ENCODE results near the gene HRAS.
"Not testable (repeated sequence)": the region's sequence is repeated elsewhere in the genome, so short reads cannot be mapped to it uniquely, and the experiment has no call there.

HRAS gene

DNA sequence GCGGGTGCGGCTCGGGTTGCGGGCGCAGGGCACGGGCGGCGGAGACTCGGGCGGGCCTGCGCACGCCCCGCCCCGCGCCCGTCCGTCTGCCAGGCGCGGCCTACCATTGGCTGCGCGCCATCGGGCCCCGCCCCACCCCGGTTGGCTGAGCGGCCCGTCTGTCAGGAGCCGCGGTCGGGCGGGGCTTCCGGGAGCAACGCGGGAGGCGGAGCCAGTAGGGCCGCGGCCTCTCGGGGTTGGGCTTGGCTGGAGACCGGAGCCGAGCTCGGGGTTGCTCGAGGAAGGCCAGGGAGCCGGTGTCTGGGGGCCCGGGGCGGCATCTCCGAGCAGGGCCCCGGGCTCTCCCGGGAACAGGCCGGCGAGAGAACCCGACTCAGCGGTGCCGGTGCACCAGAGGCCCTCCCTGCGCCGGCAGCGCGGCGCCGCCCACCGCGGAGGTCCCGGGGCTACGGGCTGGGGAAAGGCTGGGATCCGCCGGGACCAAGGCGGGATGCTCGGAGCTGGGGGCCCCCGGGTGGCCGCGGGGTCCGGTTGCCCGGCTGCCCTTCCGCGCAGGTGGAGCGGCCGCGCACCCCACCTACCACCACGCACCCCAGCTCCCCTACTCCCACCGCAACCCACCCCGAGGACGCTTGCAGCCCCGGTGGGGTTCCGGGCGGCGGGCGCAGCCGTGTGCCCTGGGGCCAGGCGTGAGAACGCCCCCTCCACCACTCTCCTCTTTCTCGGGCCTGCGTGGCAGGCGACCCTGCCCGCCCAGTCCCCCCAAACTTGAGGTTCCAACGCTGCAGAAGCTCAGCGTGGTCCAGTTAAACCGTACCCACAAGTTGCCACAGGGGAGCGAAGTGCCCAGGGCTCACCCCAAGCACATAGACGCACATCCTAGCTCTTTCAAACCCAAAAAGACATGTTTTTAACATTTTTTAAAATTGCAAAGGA lies at the start of gene HRAS:
Gene HRAS, minus strand, starts transcription at position 58 of the 936 bp plus-strand sequence.
- no peak for FAIRE-seq
- peak; percentile 75 for TF ChIP-seq POLR2A (IDR thresholded peaks at IDR 0.05; ENCODE audit: low read depth, low read length)
- DNase-seq (ENCODE audit: insufficient read length, low spot score): peak; percentile 100

DNA sequence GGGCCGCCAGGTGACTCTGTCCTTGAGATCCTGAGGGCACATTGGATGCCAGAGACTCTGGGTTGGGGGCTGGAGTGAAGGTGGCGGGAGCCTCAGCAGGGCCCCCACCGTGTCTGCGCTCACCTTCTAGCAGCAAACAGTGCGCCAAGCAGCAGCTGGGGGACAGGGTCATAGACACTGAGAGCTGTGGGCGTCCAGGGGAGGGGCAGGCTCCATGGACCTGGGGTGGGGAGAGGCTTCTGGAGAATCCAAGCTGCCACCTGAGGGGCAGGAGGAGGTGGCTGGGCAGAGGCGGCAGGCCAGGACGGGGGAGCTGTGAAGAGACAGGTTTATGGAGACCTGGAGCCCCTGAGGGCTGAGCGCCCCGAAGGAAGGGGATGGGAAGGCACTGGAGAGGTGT lies 48.9 kb upstream of the HRAS start:
- no peak for FAIRE-seq
- no peak for DNase-seq (ENCODE audit: insufficient read length, low spot score)
- no peak for TF ChIP-seq POLR2A (IDR thresholded peaks at IDR 0.05; ENCODE audit: low read depth, low read length)

DNA sequence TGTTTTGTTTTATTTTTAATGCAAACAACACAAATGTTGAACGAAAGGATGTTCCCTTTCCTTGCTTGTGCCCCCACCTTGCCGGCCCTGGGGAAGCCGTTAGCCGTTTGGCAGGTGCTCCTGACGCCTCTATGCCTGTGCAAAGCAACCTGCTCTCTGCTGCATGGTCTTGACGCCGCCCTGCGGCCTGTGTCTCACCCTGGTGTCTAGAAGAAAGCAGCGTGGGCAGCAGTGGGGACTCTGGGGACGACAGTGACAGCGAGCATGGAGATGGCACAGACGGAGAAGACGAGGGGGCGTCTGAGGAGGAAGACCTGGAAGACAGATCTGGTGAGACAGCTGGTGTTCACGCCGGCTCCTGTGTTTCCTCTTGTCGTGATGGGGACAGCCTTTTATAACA lies 46.4 kb upstream of the HRAS start:
- no peak for TF ChIP-seq POLR2A (IDR thresholded peaks at IDR 0.05; ENCODE audit: low read depth, low read length)
- FAIRE-seq: no peak
- no peak for DNase-seq (ENCODE audit: insufficient read length, low spot score)

DNA sequence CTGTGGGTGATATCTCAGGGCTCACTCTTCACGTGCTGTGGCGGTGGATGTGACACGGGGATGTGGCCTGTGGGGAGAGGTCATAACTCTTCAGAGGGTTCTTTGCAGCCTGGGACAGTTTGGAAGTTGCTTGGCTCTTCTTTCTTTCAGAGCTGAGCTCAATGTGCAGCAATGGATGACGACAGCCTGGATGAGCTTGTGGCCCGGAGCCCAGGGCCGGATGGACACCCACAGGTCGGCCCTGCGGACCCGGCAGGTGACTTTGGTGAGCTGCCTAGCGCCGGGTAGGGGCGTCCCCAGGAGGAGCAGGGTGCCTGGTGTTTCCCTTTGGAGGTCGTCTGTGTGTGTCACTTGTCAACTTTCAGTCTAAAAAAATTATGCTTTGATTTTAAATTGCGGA lies 46.0 kb upstream of the HRAS start:
- no peak for FAIRE-seq
- TF ChIP-seq POLR2A (IDR thresholded peaks at IDR 0.05; ENCODE audit: low read depth, low read length): no peak
- no peak for DNase-seq (ENCODE audit: insufficient read length, low spot score)

DNA sequence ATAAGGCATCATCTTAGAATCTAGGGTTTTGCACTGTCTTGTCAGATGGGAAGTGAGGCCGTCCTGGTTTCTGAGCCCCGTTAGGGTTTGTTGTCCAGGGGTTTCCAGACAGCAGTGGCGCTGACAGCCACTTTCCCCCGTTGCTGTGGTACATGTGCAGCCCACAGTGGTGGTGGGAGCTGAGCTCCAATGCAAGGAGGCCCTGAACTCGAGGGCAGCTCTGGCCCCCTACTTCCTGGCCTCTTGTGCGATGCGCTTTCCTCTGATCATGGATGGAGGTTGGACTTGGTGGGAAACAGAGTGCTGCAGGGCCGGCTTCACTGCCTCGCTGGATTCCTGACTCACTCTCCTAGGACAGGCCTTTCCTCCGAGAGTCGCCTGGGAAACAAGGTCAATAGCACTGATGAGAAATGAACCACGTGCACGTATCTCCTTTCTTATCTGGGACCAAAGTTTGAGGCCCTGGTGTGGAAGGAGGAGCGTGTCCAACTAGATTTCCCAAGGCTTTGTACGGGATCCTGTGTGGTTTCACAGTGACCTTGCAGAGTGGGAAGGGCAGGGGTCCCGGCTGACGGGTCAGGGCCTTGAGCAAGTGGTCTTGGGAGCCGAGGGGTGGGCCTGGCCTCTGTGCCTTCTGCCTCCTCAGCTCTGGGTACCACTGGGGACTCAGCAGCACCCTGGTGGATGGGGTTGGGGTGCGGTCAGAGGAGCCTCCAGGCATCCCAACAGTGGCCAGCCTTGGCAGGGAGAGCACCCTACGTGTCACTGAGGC lies 44.6 kb upstream of the HRAS start:
- TF ChIP-seq POLR2A (IDR thresholded peaks at IDR 0.05; ENCODE audit: low read depth, low read length): no peak
- FAIRE-seq (no peak), DNase-seq (ENCODE audit: insufficient read length, low spot score) (no peak)

DNA sequence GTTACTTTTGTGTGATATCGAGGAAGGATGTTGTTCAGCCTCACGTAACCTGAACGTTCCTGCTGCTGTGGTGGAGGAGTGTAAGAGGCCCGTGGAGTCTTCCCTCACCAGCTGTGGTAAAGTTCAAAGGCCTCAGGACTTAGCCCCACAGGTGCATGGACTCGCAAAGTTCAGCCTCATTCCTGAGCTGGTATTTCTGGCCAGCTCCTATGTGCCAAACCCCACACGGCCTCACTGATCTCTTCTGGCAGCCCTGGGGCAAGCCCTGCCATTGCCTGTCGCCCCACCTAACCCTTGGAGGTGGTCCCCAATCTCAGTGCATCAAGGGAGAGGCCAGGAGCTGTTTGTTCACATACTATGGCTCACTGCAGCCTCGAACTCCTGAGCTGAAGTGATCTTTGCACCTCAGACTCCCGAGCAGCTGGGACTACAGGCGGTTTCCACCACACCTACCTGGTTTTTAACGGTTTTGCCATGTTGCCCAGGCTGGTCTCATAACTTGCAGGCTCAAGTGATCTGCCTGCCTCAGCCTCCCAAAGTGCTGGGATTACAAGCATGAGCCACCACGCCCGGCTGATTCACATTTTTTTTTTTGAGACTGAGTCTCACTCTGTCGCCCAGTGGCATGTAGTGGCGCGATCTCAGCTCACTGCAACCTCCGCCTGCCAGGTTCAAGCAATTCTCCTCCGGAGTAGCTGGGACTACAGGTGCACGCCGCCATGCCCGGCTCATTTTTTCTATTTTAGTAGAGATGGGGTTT lies 43.1 kb upstream of the HRAS start:
- DNase-seq (ENCODE audit: insufficient read length, low spot score) (no peak), FAIRE-seq (no peak)
- no peak for TF ChIP-seq POLR2A (IDR thresholded peaks at IDR 0.05; ENCODE audit: low read depth, low read length)

DNA sequence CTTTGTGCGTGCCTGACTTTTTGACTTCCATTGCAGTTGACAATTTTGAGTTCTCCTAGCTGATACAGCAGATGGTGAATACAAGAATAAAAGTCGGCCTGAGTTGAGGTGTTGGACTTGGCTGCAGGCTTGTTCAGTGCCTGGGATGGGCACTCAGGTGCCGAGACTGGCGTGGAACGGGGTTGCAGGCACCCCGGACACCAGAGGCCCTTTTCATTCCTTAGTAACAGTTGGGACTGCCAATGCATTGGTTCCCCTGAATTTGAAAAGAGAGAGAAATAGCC lies 42.2 kb upstream of the HRAS start:
- no peak for FAIRE-seq
- no peak for DNase-seq (ENCODE audit: insufficient read length, low spot score)
- TF ChIP-seq POLR2A (IDR thresholded peaks at IDR 0.05; ENCODE audit: low read depth, low read length): no peak

DNA sequence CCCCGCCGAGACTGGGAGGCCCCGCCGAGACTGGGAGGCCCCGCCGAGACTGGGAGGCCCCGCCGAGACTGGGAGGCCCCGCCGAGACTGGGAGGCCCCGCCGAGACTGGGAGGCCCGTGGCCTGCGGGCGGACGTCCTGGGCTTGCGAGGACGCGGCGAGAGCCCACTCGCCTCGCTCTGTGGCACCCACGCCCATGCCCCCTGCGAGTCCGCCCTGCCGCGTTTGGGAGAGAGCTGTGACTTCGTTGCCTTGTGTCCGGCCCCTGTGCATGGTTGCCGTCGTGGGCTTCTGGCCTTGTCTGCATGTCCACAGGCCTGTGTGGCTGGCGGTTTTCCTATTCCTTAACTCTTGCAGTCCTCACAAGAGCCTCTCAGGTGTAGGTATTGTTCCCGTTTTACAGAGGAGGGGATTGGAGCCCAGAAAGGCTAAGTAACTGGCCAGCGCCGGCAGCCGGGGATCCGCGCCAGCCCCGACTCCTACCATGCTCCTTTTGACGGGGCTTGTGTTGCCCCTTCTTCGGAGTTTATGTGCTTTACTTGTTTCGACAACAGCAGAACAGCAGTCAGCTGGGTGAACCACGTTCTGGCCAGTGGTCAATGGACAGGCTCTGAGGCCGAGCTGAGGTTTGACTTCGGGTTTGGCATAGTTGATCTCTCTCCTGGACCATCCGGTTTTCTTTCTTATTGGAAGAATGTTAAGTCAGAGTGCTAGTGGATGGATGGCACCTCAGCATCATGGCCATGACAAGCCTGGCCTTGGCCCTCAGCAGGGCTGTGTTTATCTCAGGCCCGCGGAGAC lies 41.6 kb upstream of the HRAS start:
- TF ChIP-seq POLR2A (IDR thresholded peaks at IDR 0.05; ENCODE audit: low read depth, low read length): no peak
- DNase-seq (ENCODE audit: insufficient read length, low spot score) (no peak), FAIRE-seq (no peak)

DNA sequence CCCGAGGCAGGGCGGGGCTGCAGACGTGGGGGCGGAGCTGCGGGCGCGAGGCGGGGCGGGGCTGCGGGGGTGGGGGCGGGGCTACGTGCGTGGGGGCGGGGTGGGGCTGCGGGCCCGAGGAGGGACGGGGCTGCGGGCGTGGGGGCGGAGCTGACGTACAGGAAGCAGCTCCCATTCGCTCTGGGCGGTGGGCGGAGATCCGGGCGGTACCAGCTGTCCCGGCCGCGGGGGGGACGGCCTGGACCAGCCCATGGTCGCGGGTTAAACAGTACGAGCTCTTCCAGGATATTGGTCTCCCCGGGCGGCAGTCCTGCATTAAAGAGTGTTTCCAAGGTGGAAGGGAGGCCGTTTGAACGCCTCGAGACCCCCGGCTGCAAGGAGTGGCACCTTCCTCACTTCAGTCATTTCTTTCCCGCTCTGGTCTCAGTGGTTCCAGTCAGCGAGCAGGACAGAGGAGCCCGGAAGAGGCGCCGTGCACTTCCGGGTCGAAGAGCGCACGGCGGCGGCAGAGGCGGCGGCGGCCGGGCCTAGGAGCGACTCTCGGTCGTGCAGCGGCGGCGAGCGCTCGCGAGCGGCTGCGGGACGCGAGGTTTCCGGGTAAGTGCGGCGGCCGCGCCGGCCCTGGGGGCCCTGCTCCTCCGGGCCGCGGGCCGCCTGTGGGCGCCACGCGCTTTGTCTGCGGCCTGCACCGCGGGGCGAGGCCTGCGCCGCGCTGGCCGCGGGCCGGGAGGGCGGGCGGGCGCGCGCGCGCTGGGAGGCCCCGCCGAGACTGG lies 40.8 kb upstream of the HRAS start, which contains the start of gene PHRF1:
Gene PHRF1, plus strand, starts transcription at position 475 of the 773 bp plus-strand sequence. CDS start 5,043 bp downstream, outside the sequence.
- DNase-seq (ENCODE audit: insufficient read length, low spot score) (peak; percentile 99), FAIRE-seq (no peak)
- peak; percentile 75 for TF ChIP-seq POLR2A (IDR thresholded peaks at IDR 0.05; ENCODE audit: low read depth, low read length)

DNA sequence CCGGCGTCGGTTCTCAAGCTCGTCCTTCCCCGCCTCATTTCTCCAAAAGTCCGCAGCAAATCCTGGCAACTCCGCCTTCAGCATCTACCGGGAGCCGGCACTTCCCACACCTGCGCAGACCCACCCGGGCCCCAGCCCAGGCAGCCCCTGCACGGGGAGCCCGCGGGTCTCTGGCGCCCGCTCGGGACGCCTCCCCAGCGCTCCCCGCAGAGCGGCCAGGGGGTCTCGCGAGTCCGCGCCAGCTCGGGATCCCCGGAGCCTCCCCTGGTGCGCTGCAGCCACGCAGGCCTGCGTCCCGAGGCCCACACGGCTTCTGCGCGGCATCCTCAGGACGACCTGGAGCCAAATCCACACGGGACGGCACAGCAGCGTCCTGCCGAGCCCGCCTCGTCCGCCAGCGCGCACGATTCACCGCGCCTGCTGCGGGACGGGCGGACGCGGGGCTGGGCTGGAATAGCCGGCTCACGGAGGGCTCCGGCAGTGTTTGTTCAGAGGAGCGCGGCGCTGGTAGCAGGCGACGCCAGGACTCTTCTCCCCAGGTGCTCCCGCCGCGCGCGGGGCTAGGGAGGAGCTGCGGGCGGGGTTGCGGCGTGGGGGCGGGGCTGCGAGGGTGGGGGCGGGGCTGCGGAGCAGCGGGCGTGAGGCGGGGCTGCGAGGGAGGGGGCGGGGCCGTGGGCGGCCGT lies 40.1 kb upstream of the HRAS start:
- peak; percentile 59 for TF ChIP-seq POLR2A (IDR thresholded peaks at IDR 0.05; ENCODE audit: low read depth, low read length)
- FAIRE-seq (no peak), DNase-seq (ENCODE audit: insufficient read length, low spot score) (peak; percentile 84)

DNA sequence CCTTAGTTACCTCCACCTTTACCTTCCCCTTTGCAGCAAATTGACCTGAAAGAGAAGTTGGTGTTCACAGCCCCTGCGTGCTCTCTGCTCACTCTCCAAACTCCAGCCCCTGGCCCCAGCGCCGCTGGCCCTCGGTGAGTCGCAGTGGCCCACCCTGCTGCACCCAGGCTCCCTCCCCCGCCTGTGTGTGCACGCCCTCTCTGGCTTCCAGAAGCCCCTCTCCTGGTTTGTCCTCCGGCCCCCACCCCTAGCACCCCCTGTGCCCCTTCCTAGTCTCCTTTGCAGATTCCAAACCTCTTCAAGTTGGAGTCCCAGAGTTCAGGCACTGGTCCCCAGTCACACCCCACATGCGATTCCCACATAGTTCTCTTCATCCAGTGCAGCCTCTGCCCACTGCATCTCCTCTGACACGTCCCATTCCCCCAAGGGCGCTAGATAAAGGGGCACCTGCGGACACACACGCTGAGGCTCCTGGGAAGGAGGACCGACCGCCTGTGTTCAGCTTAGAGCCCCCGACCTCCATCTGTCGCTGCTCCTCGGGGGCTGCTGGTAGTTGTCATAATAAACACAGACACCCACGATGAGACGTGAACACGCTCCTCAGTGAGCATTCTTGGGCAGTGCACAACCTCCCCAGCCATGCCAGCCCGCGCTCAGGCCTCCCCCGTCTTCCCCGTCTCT lies 39.4 kb upstream of the HRAS start:
- DNase-seq (ENCODE audit: insufficient read length, low spot score): no peak
- no peak for FAIRE-seq
- no peak for TF ChIP-seq POLR2A (IDR thresholded peaks at IDR 0.05; ENCODE audit: low read depth, low read length)

DNA sequence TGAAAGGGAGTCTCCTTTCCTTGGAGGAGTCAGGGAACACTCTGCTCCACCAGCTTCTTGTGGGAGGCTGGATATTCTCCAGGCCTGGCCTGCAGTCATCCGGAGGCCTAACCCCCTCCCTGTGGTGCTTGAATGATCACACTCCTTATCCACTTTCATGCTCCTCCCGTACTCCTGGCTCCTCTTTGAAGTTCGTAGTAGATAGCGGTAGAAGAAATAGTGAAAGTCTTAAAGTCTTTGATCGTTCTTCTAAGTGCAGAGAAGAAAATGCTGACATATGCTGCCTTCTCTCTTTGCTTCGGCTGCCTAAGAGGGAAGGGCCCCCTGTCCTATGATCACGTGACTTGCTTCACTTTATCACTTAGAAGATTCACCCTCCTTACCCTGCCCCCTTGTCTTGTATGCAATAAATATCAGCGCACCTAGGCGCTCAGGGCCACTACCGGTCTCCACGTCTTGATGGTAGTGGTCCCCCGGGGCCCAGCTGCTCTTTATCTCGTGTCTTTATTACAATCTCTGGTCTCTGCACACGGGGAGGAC lies 38.7 kb upstream of the HRAS start:
- DNase-seq (ENCODE audit: insufficient read length, low spot score); FAIRE-seq: not testable (repeated sequence)

All from H54 (cell line).